Transverse colon (tissue), 4 donors: ENCODE measurements around the gene RBAK.

Experiments used
- CTCF ChIP-seq, 5 experiments: fragments of 200-600 bp in 3 of 5; fragments of 450-650 bp in 2 of 5; sonication (generic) in 3 of 5; IDR thresholded peaks; 1 replicate in 2 of 5; 2 replicates in 3 of 5; pipeline ENCODE4 v1.5.1; 2016 to 2017; ENCODE audit warnings: antibody characterized with exemption in 5 of 5, inconsistent platforms in 3 of 5, mild to moderate bottlenecking in 2 of 5, moderate library complexity in 1 of 5
- EP300 ChIP-seq: sonication (generic); formaldehyde crosslinking; IDR thresholded peaks from one replicate; pipeline ENCODE4 v1.6.1; 2017; ENCODE audit warnings: antibody characterized with exemption, low read depth
- POLR2AphosphoS5 ChIP-seq, 3 donors: sonication (generic); formaldehyde crosslinking; IDR thresholded peaks; one replicate each; pipeline ENCODE4 v1.6.1; 2016; ENCODE audit warnings: antibody characterized with exemption in 3 of 3

GRCh38 chr7:5094641-5095040 is 49.0 kb downstream of the RBAK start:
- TF ChIP-seq CTCF (IDR thresholded peaks at IDR 0.05), result no peak
- no peak for TF ChIP-seq EP300
- no peak for TF ChIP-seq POLR2AphosphoS5 (IDR thresholded peaks at IDR 0.05)
